HCT116 (cell line): ENCODE measurements around the gene RALGPS2. TPM values are rescaled to one million over a fixed set of nuclear protein-coding genes. Genes with fewer than 3 reads are reported as not detected.

Experiments
- ATAC-seq: fragments of 200-7000 bp; cut with Tn5 transposase; 2 replicates; pipeline ENCODE4 v1.9.1; 2020; ENCODE audit warnings: mild to moderate bottlenecking, moderate library complexity
- BruUV-seq: library from RNA; stranded (reverse); fragments of 400-500 nt; replicated peaks from 2 replicates; lab custom pipeline; 2021; lab: Mats Ljungman, UMichigan
- CTCF ChIA-PET: fragments of 300-600 bp; sonication (Branson Sonifier 250); formaldehyde crosslinking; loops from one replicate; lab custom pipeline; 2021; ENCODE audit warnings: antibody characterized with exemption; lab: Charles Lee
- POLR2A ChIA-PET: fragments of 300-600, 350-600 bp; sonication (Branson Sonifier 250); formaldehyde crosslinking; loops from one replicate; lab custom pipeline; 2021; ENCODE audit warnings: antibody characterized with exemption; lab: Charles Lee
- RAD21 ChIA-PET, 2 experiments: fragments of 300-600 bp; sonication (Branson Sonifier 250); formaldehyde crosslinking; loops; one replicate each; lab custom pipeline; 2023; ENCODE audit warnings: low total read pairs in 2 of 2; ENCODE audit not compliant: uncharacterized antibody in 2 of 2, unreplicated experiment in 2 of 2, low non-redundant PET in 1 of 2; lab: Charles Lee
- DNase-seq: peaks from one replicate; pipeline ENCODE4 v3.0.0-alpha.2; 2010; ENCODE audit warnings: low read depth, low spot score
- H2AFZ ChIP-seq: fragments of 200-600 bp; shearing (Covaris generic), sonication (generic); 2 replicates; pipeline ENCODE4 v1.6.1; 2017; ENCODE audit warnings: low read depth, mixed run types, mixed read lengths, antibody characterized with exemption, low read length; ENCODE audit not compliant: poor library complexity, severe bottlenecking
- H3K27ac ChIP-seq: 2 replicates; pipeline ENCODE4 v1.5.1; 2012; ENCODE audit warnings: low read depth, low read length
- H3K27me3 ChIP-seq: fragments of 200-600 bp; sonication (generic); 2 replicates; pipeline ENCODE4 v1.6.1; 2016; ENCODE audit warnings: mixed run types, low read length, mixed read lengths; ENCODE audit not compliant: insufficient read depth
- H3K36me3 ChIP-seq, 2 experiments: fragments of 200-500 bp in 1 of 2; fragments of 200-600 bp in 1 of 2; sonication (Bioruptor generic) in 1 of 2; sonication (generic) in 1 of 2; 2 replicates each; pipeline versions ENCODE4 v1.5.1 to v1.6.1; 2014 to 2016; ENCODE audit warnings: low read length in 2 of 2, inconsistent platforms in 1 of 2, mixed read lengths in 1 of 2, mixed run types in 1 of 2; ENCODE audit not compliant: insufficient read depth in 2 of 2, control insufficient read depth in 1 of 2
- H3K4me1 ChIP-seq, 2 experiments: fragments of 200-600 bp in 1 of 2; sonication (generic) in 1 of 2; 2 replicates each; pipeline versions ENCODE4 v1.5.1 to v1.6.1; 2012 to 2017; ENCODE audit warnings: low read length in 2 of 2, inconsistent platforms in 1 of 2, mild to moderate bottlenecking in 1 of 2, mixed read lengths in 1 of 2, mixed run types in 1 of 2, moderate library complexity in 1 of 2; ENCODE audit not compliant: insufficient read depth in 2 of 2, control insufficient read depth in 1 of 2
- H3K4me2 ChIP-seq: fragments of 200-600 bp; sonication (generic); 2 replicates; pipeline ENCODE4 v1.6.1; 2017; ENCODE audit warnings: mixed run types, low read length, mixed read lengths
- H3K4me3 ChIP-seq, 2 experiments: fragments of 200-600 bp in 1 of 2; sonication (generic) in 1 of 2; replicated peaks in 1 of 2; 2 replicates each; pipeline ENCODE4 v1.5.1; 2011 to 2016; ENCODE audit warnings: low read length in 2 of 2, control low read depth in 1 of 2, low read depth in 1 of 2, mild to moderate bottlenecking in 1 of 2, mixed read lengths in 1 of 2, mixed run types in 1 of 2
- H3K79me2 ChIP-seq: fragments of 200-600 bp; sonication (generic); 2 replicates; pipeline ENCODE4 v1.6.1; 2017; ENCODE audit warnings: mild to moderate bottlenecking, mixed run types, low read length, moderate library complexity, mixed read lengths; ENCODE audit not compliant: insufficient read depth
- H3K9ac ChIP-seq: fragments of 200-600 bp; sonication (generic); 2 replicates; pipeline ENCODE4 v1.6.1; 2016; ENCODE audit warnings: low read length, mixed read lengths
- H3K9me2 ChIP-seq: fragments of 200-600 bp; sonication (generic), shearing (Covaris generic); 2 replicates; pipeline ENCODE4 v1.6.1; 2017; ENCODE audit warnings: mixed run types, mild to moderate bottlenecking, moderate library complexity; ENCODE audit not compliant: insufficient read depth
- H3K9me3 ChIP-seq, 2 experiments: fragments of 200-500 bp in 1 of 2; fragments of 200-600 bp in 1 of 2; sonication (Bioruptor generic) in 1 of 2; sonication (generic) in 1 of 2; 2 replicates each; pipeline ENCODE4 v1.6.1; 2014 to 2017; ENCODE audit warnings: low read length in 2 of 2, mixed read lengths in 2 of 2, inconsistent platforms in 1 of 2, low read depth in 1 of 2, mild to moderate bottlenecking in 1 of 2, mixed run types in 1 of 2, moderate library complexity in 1 of 2; ENCODE audit not compliant: control insufficient read depth in 1 of 2, insufficient read depth in 1 of 2
- H4K20me1 ChIP-seq: fragments of 200-600 bp; sonication (generic), shearing (Covaris generic); 2 replicates; pipeline ENCODE4 v1.6.1; 2017; ENCODE audit warnings: mixed run types, mild to moderate bottlenecking, moderate library complexity; ENCODE audit not compliant: insufficient read depth
- ELF1 ChIP-seq: IDR thresholded peaks from 2 replicates; pipeline ENCODE4 v1.6.1; 2012; ENCODE audit warnings: low read depth, borderline replicate concordance
- EZH2phosphoT487 ChIP-seq: fragments of 200-600 bp; IDR thresholded peaks from 2 replicates; pipeline ENCODE4 v1.6.1; 2018; ENCODE audit warnings: antibody characterized with exemption, borderline replicate concordance
- FOSL1 ChIP-seq: IDR thresholded peaks from 2 replicates; pipeline ENCODE4 v1.6.1; 2012; ENCODE audit warnings: low read depth
- POLR2A ChIP-seq: IDR thresholded peaks from 2 replicates; pipeline ENCODE4 v1.7.0; 2011; ENCODE audit warnings: borderline replicate concordance; ENCODE audit not compliant: insufficient read depth, insufficient read length; ENCODE audit errors: extremely low read depth
- POLR2AphosphoS5 ChIP-seq: IDR thresholded peaks from 2 replicates; pipeline ENCODE4 v1.6.1; 2011; ENCODE audit warnings: mild to moderate bottlenecking, low read depth, low read length, moderate library complexity
- SP1 ChIP-seq: IDR thresholded peaks from 2 replicates; pipeline ENCODE4 v1.6.1; 2012; ENCODE audit warnings: low read depth
- YY1 ChIP-seq: IDR thresholded peaks from 2 replicates; pipeline ENCODE4 v1.6.1; 2011; ENCODE audit warnings: low read length, low read depth, moderate library complexity, mild to moderate bottlenecking; ENCODE audit not compliant: insufficient replicate concordance; ENCODE audit errors: extremely low read depth
- ZFX ChIP-seq: fragments of 450-650 bp; IDR thresholded peaks from 2 replicates; pipeline ENCODE4 v1.6.1; 2017
- ZNF274 ChIP-seq: fragments of 200-500 bp; sonication (Bioruptor generic); IDR thresholded peaks from 2 replicates; pipeline ENCODE4 v1.6.1; 2014; ENCODE audit warnings: mild to moderate bottlenecking, low read depth, low read length, inconsistent platforms
- intact Hi-C: fragments of 100-400 bp; cut with micrococcal nuclease; formaldehyde crosslinking; loops from 2 replicates; pipeline ENCODE4 v1.10.0; 2022
- total RNA-seq: library from RNA; stranded (reverse); gene quantifications from one replicate; pipeline ENCODE4 v1.2.1, GENCODE V29; 2021; ENCODE audit not compliant: unreplicated experiment
- TF ChIP-seq, protein P1 (sequence below): IDR thresholded peaks from 2 replicates; pipeline ENCODE4 v1.6.1; 2011; ENCODE audit warnings: mild to moderate bottlenecking, low read length, moderate library complexity; ENCODE audit not compliant: insufficient replicate concordance; ENCODE audit errors: extremely low read depth
- TF ChIP-seq, protein P2 (sequence below): IDR thresholded peaks from 2 replicates; pipeline ENCODE4 v1.6.1; 2012

Gene RALGPS2
- total RNA-seq, 1 experiment from 2014 or later = 25.6 TPM

DNA sequence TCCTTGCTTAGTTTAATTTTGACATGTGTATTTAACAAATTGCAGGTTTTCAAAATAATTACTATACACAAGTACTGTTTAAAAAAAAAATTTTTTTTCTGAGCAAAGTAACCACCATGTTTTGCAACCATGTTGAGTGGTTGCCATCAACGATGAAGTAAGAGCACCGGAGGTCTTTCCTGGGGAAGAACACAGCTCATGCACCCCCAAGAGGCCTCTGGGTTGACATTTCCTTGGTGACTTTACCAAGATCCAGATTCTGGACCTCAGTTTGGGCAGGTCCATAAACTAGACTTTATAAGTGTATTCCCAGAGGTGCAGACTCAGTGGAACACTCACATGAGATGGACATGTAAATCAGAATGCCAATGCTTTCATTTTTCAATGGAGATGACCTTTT, 36.8 kb upstream of the RALGPS2 start (continued):
- TF ChIP-seq, protein P1, sequence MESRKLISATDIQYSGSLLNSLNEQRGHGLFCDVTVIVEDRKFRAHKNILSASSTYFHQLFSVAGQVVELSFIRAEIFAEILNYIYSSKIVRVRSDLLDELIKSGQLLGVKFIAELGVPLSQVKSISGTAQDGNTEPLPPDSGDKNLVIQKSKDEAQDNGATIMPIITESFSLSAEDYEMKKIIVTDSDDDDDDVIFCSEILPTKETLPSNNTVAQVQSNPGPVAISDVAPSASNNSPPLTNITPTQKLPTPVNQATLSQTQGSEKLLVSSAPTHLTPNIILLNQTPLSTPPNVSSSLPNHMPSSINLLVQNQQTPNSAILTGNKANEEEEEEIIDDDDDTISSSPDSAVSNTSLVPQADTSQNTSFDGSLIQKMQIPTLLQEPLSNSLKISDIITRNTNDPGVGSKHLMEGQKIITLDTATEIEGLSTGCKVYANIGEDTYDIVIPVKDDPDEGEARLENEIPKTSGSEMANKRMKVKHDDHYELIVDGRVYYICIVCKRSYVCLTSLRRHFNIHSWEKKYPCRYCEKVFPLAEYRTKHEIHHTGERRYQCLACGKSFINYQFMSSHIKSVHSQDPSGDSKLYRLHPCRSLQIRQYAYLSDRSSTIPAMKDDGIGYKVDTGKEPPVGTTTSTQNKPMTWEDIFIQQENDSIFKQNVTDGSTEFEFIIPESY = no peak
- TF ChIP-seq POLR2AphosphoS5 (no peak), POLR2A (no peak), EZH2phosphoT487 (no peak), ZNF274 (no peak), YY1 (no peak), ZFX (no peak), FOSL1 (no peak), ELF1 (no peak)
- TF ChIP-seq, all 23 proteins: peak for 0

DNA sequence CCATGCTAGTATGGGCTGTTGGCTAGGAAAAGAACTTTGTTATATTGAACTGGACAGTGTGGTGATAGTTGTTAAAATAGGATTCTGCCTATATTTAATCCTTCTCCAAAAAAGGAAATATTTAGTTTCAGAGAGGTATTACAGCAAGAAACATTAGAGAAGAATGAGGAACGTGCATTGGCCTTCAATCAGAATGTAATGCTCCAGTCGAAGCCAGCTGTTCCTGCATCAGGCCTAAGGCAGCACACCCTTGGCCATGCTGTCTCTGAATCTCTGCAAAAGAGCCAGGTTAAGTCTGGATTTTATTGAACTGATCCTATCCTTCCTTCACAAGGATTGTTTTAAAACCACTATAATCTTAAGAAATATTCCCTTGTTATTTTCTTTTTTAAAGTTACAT, 35.3 kb upstream of the RALGPS2 start:
- ChIA-PET RAD21 (no interaction called here), CTCF (no interaction called here), POLR2A (no interaction called here)
- Histone ChIP-seq H3K9ac (no peak overlapping the region), H3K27me3 (no peaks in the 10 kb centered on the region), H3K4me2 (no peak overlapping the region), H3K9me2 (no peaks in the 10 kb centered on the region), H3K9me3 (no peaks in the 10 kb centered on the region), H3K79me2 (no peaks in the 10 kb centered on the region), H3K4me1 (peaks cover 12 to 18% of the 10 kb centered on the region in 2 experiments), H2AFZ (no peak overlapping the region)
- ATAC-seq (no peak), DNase-seq (no peak)
- intact Hi-C loops = no loop called here
- TF ChIP-seq SP1 = no peak
- TF ChIP-seq, protein P2, sequence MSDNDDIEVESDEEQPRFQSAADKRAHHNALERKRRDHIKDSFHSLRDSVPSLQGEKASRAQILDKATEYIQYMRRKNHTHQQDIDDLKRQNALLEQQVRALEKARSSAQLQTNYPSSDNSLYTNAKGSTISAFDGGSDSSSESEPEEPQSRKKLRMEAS = no peak
- TF ChIP-seq, all 23 proteins: peak for 0
- Histone ChIP-seq H4K20me1 (no peaks in the 10 kb centered on the region), H3K27ac (no peak overlapping the region), H3K4me3 (no peak overlapping the region), H3K36me3 (no peaks in the 10 kb centered on the region)
- no TSS peak for BruUV-seq
